GM12878 (cell line): ENCODE measurements around the gene BCL2. TPM values are rescaled to one million over a fixed set of nuclear protein-coding genes. Genes with fewer than 3 reads are reported as not detected.

ENCODE experiments used
- ATAC-seq: fragments of 200-7000 bp; cut with Tn5 transposase; 3 replicates; pipeline ENCODE4 v1.9.1; 2020; ENCODE audit warnings: mild to moderate bottlenecking, moderate library complexity
- BruUV-seq: library from RNA; stranded (reverse); fragments of 400-500 nt; replicated peaks from 2 replicates; lab custom pipeline; 2021; lab: Mats Ljungman, UMichigan
- CTCF ChIA-PET: fragments of 300-600 bp; sonication (Branson Sonifier 250); formaldehyde crosslinking; extraction: SDS; loops from one replicate; lab custom pipeline; 2021; ENCODE audit warnings: inconsistent platforms; lab: Yijun Ruan, JAX
- POLR2A ChIA-PET: fragments of 350-600 bp; formaldehyde crosslinking; extraction: SDS; loops from one replicate; lab custom pipeline; 2021; ENCODE audit warnings: inconsistent platforms; lab: Charles Lee
- RAD21 ChIA-PET: fragments of 300-600 bp; sonication (Branson Sonifier 250); formaldehyde crosslinking; loops from one replicate; lab custom pipeline; 2023; ENCODE audit warnings: antibody characterized with exemption; ENCODE audit not compliant: unreplicated experiment; lab: Charles Lee
- SMC1A ChIA-PET: fragments of 300-600 bp; sonication (Branson Sonifier 250); formaldehyde crosslinking; loops from one replicate; lab custom pipeline; 2023; ENCODE audit not compliant: unreplicated experiment, uncharacterized antibody; lab: Charles Lee
- DNase-seq: peaks from one replicate; pipeline ENCODE4 v3.0.0-alpha.2; 2011; ENCODE audit warnings: low read depth, low spot score
- FAIRE-seq: peaks from 3 replicates; lab custom pipeline; 2011; peaks lifted over from hg19 to GRCh38; lab: Jason Lieb, UNC
- H2AFZ ChIP-seq: 2 replicates; pipeline ENCODE4 v1.6.0; 2011; ENCODE audit warnings: low read depth, low read length, control low read depth; ENCODE audit not compliant: control insufficient read depth
- H3K27ac ChIP-seq: 2 replicates; pipeline ENCODE4 v1.5.1; 2011; ENCODE audit warnings: control low read depth; ENCODE audit not compliant: control insufficient read depth, insufficient read depth
- H3K27me3 ChIP-seq, 2 experiments: replicated peaks in 1 of 2; 2 replicates each; pipeline versions ENCODE4 v1.6.0 to v1.6.1; 2011; ENCODE audit warnings: low read length in 1 of 2; ENCODE audit not compliant: control insufficient read depth in 2 of 2, insufficient read depth in 2 of 2
- H3K36me3 ChIP-seq, 2 experiments: 2 replicates each; pipeline ENCODE4 v1.5.1; 2011; ENCODE audit warnings: low read length in 1 of 2; ENCODE audit not compliant: control insufficient read depth in 2 of 2, insufficient read depth in 2 of 2
- H3K4me1 ChIP-seq: 2 replicates; pipeline ENCODE4 v1.6.1; 2011; ENCODE audit warnings: mild to moderate bottlenecking, low read length, moderate library complexity, mixed read lengths; ENCODE audit not compliant: control insufficient read depth, insufficient read depth
- H3K4me2 ChIP-seq: 2 replicates; pipeline ENCODE4 v1.6.0; 2011; ENCODE audit warnings: control low read depth; ENCODE audit not compliant: control insufficient read depth, insufficient read depth
- H3K4me3 ChIP-seq: fragments of 200-600 bp; sonication (generic); 2 replicates; pipeline ENCODE4 v1.5.1; 2016
- H3K79me2 ChIP-seq: 2 replicates; pipeline ENCODE4 v1.6.0; 2011; ENCODE audit warnings: low read length; ENCODE audit not compliant: control insufficient read depth, insufficient read depth
- H3K9ac ChIP-seq: 2 replicates; pipeline ENCODE4 v1.8.0; 2011; ENCODE audit warnings: low read length, control low read depth, mixed read lengths; ENCODE audit not compliant: control insufficient read depth, insufficient read depth
- H3K9me3 ChIP-seq: replicated peaks from 3 replicates; pipeline ENCODE4 v1.5.1; 2011; ENCODE audit warnings: mild to moderate bottlenecking, low read length; ENCODE audit not compliant: control insufficient read depth, insufficient read depth
- H4K20me1 ChIP-seq: 2 replicates; pipeline ENCODE4 v1.6.0; 2011; ENCODE audit not compliant: control insufficient read depth, insufficient read depth
- KLF5 ChIP-seq: fragments of 450-650 bp; IDR thresholded peaks from 2 replicates; pipeline ENCODE4 v1.6.1; 2014; ENCODE audit warnings: mild to moderate bottlenecking; ENCODE audit not compliant: partially characterized antibody
- RAD21 ChIP-seq: IDR thresholded peaks from 2 replicates; pipeline ENCODE4 v1.6.1; 2011; ENCODE audit warnings: mild to moderate bottlenecking, low read depth, low read length, moderate library complexity; ENCODE audit not compliant: insufficient read depth
- RB1 ChIP-seq: fragments of 450-650 bp; formaldehyde crosslinking; IDR thresholded peaks from 2 replicates; pipeline ENCODE4 v1.6.1; 2017; ENCODE audit warnings: mild to moderate bottlenecking, borderline replicate concordance
- RUNX3 ChIP-seq: IDR thresholded peaks from 2 replicates; pipeline ENCODE4 v1.6.1; 2012; ENCODE audit warnings: low read length, inconsistent platforms
- SMC3 ChIP-seq: IDR thresholded peaks from 2 replicates; pipeline ENCODE4 v1.6.1; 2011; ENCODE audit warnings: low read length, improper control_type of control experiment, borderline replicate concordance
- TCF12 ChIP-seq: IDR thresholded peaks from 2 replicates; pipeline ENCODE4 v1.6.1; 2011; ENCODE audit warnings: low read depth, mild to moderate bottlenecking, low read length
- YY1 ChIP-seq: IDR thresholded peaks from 2 replicates; pipeline ENCODE4 v1.6.1; 2011; ENCODE audit warnings: low read depth, mild to moderate bottlenecking, low read length
- WGBS: methylation state at CpG from one replicate; pipeline ENCODE4 v1.1.6; 2016; ENCODE audit warnings: low lambda C conversion rate; ENCODE audit not compliant: insufficient replicate concordance, insufficient coverage; ENCODE audit errors: missing lambda C conversion rate; 5-methylcytosine and 5-hydroxymethylcytosine counted together
- in situ Hi-C: fragments of 300-500 bp; cut with MboI; formaldehyde crosslinking; loops from 9 replicates; pipeline ENCODE4 v1.14.3; 2018; ENCODE audit warnings: mixed read lengths
- intact Hi-C: fragments of 100-400 bp; cut with micrococcal nuclease; formaldehyde crosslinking; loops from one replicate; pipeline ENCODE4 v1.14.2; 2022; ENCODE audit not compliant: unreplicated experiment
- polyA plus RNA-seq, 11 experiments: library from polyadenylated mRNA; depleted of rRNA in 4 of 11; unstranded in 6 of 11; stranded (reverse) in 5 of 11; fragments of >200 nt; fragmentation: Nextera tagmentation in 4 of 11; fragmentation: Illumina TruSeq in 1 of 11; extraction: Ambion mirVana in 4 of 11; extraction: Trizol in 1 of 11; gene quantifications; 1 replicate in 1 of 11; 2 replicates in 10 of 11; pipeline versions ENCODE4 v1.2.1 to v1.2.3, GENCODE V29; 2011 to 2016; ENCODE audit warnings: inconsistent platforms in 2 of 11, missing spikeins in 2 of 11, low read depth in 1 of 11
- total RNA-seq, 4 experiments: library from RNA; depleted of rRNA in 3 of 4; stranded (reverse); fragments of >200 nt in 3 of 4; fragmentation: Illumina TruSeq in 1 of 4; extraction: Trizol in 1 of 4; gene quantifications; 2 replicates each; pipeline versions ENCODE4 v1.2.1 to v1.2.3, GENCODE V29; 2013 to 2021
- TF ChIP-seq, protein P1 (sequence below): fragments of 450-650 bp; IDR thresholded peaks from 2 replicates; pipeline ENCODE4 v1.6.1; 2017; ENCODE audit warnings: antibody characterized with exemption, mild to moderate bottlenecking, moderate library complexity
- TF ChIP-seq, protein P2 (sequence below), 3 experiments: IDR thresholded peaks in 2 of 3; conservative IDR thresholded peaks in 1 of 3; 2 replicates each; pipeline ENCODE4 v1.5.1; 2011; ENCODE audit warnings: low read depth in 3 of 3, low read length in 3 of 3, mild to moderate bottlenecking in 3 of 3, control low read depth in 2 of 3, moderate library complexity in 2 of 3, inconsistent platforms in 1 of 3, mixed read lengths in 1 of 3; ENCODE audit not compliant: control insufficient read depth in 2 of 3, insufficient read depth in 1 of 3; ENCODE audit errors: extremely low read depth in 1 of 3

The BCL2 gene
- total and polyA plus RNA-seq, 10 of the 15 experiments (the other 5 are each of a cell fraction or from before 2014, with no cell fraction given), result 4.1 to 47.8 (median 19.3) TPM

DNA sequence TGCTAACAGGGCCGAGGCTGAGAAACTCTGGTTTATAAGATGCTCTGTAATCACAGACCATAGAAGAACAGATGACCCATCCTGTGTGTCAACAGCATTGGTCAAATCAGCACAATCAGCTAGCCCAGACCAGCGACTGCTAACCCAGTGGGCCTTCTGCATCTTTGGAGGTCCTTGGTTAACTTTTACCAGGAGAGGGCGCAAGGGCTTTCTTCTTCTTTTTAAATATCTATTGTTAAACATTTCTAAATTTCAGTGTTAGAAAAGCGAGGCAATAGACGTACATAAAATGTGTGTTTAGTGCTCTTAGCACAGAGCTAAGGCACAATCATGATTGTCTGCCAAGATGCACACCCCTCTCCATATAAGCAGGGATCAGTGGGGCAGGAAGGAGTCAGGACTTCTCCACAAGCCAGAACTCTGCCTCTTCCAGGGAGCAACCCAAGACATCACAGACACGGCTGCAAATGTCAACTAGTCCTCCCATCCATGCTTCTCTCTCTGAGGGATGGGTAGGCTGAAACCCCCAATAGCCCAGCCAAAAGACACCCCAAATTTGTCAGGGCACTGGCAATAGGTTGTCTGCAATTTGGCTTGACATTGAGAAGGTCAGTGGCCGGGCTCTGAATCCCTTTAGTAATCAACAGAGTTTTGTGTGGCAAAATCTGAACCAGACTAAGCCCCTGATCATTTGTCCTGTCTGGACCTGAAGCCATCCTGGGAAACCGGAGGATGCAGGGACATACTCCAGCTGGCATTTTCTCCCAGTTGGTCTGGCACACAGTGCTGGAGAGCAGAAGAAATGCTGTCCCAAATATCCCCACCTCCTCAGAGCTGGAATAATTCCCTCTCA is 188.2 kb downstream of the BCL2 start:
- WGBS, result 39% methylated on average over 8 of the region's 8 CpGs
- ChIA-PET POLR2A (interaction anchor here (0.5 to 16.4 kb wide), 9 partner anchors 12 to 192 kb away, joined by 3 to 278 read pairs (median 3); partner anchors contain the start of gene BCL2), SMC1A (interaction anchor here (0.8 to 4.0 kb wide), 25 partner anchors 8 to 209 kb away, joined by 3 to 125 read pairs (median 6); partner anchors contain the start of gene BCL2), RAD21 (interaction anchor here (1.0 to 14.2 kb wide), 17 partner anchors 11 to 209 kb away, joined by 3 to 463 read pairs (median 8); partner anchors contain the start of gene BCL2), CTCF (interaction anchor here (0.8 to 13.9 kb wide), 27 partner anchors 8 to 209 kb away, joined by 3 to 416 read pairs (median 6); partner anchors contain the start of gene BCL2)
- Histone ChIP-seq H3K4me2 (peak overlapping the region; percentile 9; the same call in 1 of the 2 replicates), H3K36me3 (peaks cover 6 to 25% of the 10 kb centered on the region in 2 experiments), H3K9ac (no peak overlapping the region; the same call in 1 of the 2 replicates), H2AFZ (peak overlapping the region; percentile 3; the same call in 1 of the 2 replicates), H3K27me3 (no peaks in the 10 kb centered on the region), H4K20me1 (no peaks in the 10 kb centered on the region), H3K27ac (peak overlapping the region; percentile 49), H3K79me2 (peaks cover 41% of the 10 kb centered on the region), H3K4me1 (peaks cover 24% of the 10 kb centered on the region), H3K4me3 (no peak overlapping the region), H3K9me3 (no peaks in the 10 kb centered on the region)
- intact Hi-C loops, result loop anchor here (1.0 to 5.0 kb wide), 4 partner anchors 24 to 306 kb away; no protein-coding TSS in a partner anchor
- TF ChIP-seq, protein P1, sequence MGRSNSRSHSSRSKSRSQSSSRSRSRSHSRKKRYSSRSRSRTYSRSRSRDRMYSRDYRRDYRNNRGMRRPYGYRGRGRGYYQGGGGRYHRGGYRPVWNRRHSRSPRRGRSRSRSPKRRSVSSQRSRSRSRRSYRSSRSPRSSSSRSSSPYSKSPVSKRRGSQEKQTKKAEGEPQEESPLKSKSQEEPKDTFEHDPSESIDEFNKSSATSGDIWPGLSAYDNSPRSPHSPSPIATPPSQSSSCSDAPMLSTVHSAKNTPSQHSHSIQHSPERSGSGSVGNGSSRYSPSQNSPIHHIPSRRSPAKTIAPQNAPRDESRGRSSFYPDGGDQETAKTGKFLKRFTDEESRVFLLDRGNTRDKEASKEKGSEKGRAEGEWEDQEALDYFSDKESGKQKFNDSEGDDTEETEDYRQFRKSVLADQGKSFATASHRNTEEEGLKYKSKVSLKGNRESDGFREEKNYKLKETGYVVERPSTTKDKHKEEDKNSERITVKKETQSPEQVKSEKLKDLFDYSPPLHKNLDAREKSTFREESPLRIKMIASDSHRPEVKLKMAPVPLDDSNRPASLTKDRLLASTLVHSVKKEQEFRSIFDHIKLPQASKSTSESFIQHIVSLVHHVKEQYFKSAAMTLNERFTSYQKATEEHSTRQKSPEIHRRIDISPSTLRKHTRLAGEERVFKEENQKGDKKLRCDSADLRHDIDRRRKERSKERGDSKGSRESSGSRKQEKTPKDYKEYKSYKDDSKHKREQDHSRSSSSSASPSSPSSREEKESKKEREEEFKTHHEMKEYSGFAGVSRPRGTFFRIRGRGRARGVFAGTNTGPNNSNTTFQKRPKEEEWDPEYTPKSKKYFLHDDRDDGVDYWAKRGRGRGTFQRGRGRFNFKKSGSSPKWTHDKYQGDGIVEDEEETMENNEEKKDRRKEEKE, result no peak
- TF ChIP-seq RAD21, result peak; percentile 76
- TF ChIP-seq RUNX3, result 0 out of 2 replicates have a peak, but pooled peaks have one; percentile 24
- TF ChIP-seq YY1, result 0 out of 2 replicates have a peak, but pooled peaks have one; percentile 38
- peak; percentile 88 for TF ChIP-seq SMC3
- TF ChIP-seq RB1, result 0 out of 2 replicates have a peak, but pooled peaks have one; percentile 19
- TF ChIP-seq, protein P2, sequence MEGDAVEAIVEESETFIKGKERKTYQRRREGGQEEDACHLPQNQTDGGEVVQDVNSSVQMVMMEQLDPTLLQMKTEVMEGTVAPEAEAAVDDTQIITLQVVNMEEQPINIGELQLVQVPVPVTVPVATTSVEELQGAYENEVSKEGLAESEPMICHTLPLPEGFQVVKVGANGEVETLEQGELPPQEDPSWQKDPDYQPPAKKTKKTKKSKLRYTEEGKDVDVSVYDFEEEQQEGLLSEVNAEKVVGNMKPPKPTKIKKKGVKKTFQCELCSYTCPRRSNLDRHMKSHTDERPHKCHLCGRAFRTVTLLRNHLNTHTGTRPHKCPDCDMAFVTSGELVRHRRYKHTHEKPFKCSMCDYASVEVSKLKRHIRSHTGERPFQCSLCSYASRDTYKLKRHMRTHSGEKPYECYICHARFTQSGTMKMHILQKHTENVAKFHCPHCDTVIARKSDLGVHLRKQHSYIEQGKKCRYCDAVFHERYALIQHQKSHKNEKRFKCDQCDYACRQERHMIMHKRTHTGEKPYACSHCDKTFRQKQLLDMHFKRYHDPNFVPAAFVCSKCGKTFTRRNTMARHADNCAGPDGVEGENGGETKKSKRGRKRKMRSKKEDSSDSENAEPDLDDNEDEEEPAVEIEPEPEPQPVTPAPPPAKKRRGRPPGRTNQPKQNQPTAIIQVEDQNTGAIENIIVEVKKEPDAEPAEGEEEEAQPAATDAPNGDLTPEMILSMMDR (IDR thresholded peaks at IDR 0.05 in 2 of 3, conservative IDR thresholded peaks at IDR 0.05 in 1 of 3; ENCODE audit: control insufficient read depth in 2 of 3, extremely low read depth in 1 of 3, insufficient read depth in 1 of 3, low read depth in 3 of 3, low read length in 3 of 3), result peak; percentile 52 to 65 (median 59)
- TF ChIP-seq TCF12, result no peak
- no peak for TF ChIP-seq KLF5
- DNase-seq, result no peak
- FAIRE-seq, result peak; percentile 86
- in situ Hi-C loops, result no loop called here
- no TSS peak for BruUV-seq
- peak; percentile 84 for ATAC-seq
